Loucy (cell line): ENCODE results near the gene FAR2.
"Not testable (repeated sequence)": the region's sequence is repeated elsewhere in the genome, so short reads cannot be mapped to it uniquely, and the experiment has no call there.

Experiments
- H2AFZ ChIP-seq: fragments of 200-600 bp; sonication (generic); 2 replicates; pipeline ENCODE4 v1.6.0; 2016; ENCODE audit warnings: antibody characterized with exemption, mild to moderate bottlenecking, low read length, moderate library complexity
- H3F3A ChIP-seq: fragments of 200-600 bp; 2 replicates; pipeline ENCODE4 v1.6.0; 2016; ENCODE audit warnings: antibody characterized with exemption, low read depth, mild to moderate bottlenecking
- H3K27me3 ChIP-seq: fragments of 200-600 bp; sonication (generic); 2 replicates; pipeline ENCODE4 v1.6.1; 2014; ENCODE audit warnings: low read length, mild to moderate bottlenecking; ENCODE audit not compliant: insufficient read depth, poor library complexity, severe bottlenecking
- H3K36me3 ChIP-seq: fragments of 200-600 bp; sonication (generic); 2 replicates; pipeline ENCODE4 v1.6.1; 2016; ENCODE audit warnings: low read length; ENCODE audit not compliant: insufficient read depth
- H3K4me1 ChIP-seq: fragments of 200-600 bp; sonication (generic); 2 replicates; pipeline ENCODE4 v1.5.1; 2014; ENCODE audit warnings: low read length, mild to moderate bottlenecking; ENCODE audit not compliant: insufficient read depth, poor library complexity, severe bottlenecking
- H3K4me2 ChIP-seq: fragments of 200-600 bp; sonication (generic); 2 replicates; pipeline ENCODE4 v1.6.0; 2014; ENCODE audit warnings: antibody characterized with exemption, low read length, low read depth, mild to moderate bottlenecking; ENCODE audit not compliant: poor library complexity, severe bottlenecking
- H3K4me3 ChIP-seq: fragments of 200-600 bp; sonication (generic); 2 replicates; pipeline ENCODE4 v1.5.1; 2014; ENCODE audit warnings: low read length, mild to moderate bottlenecking, mixed read lengths; ENCODE audit not compliant: poor library complexity, severe bottlenecking
- H3K79me2 ChIP-seq: fragments of 200-600 bp; sonication (generic); 2 replicates; pipeline ENCODE4 v1.6.1; 2014; ENCODE audit warnings: low read length; ENCODE audit not compliant: insufficient read depth
- H3K9ac ChIP-seq: fragments of 200-600 bp; sonication (generic); 2 replicates; pipeline ENCODE4 v1.6.0; 2014; ENCODE audit warnings: mild to moderate bottlenecking, low read depth, low read length, moderate library complexity; ENCODE audit not compliant: poor library complexity, severe bottlenecking
- H3K9me2 ChIP-seq: fragments of 200-600 bp; sonication (generic); replicated peaks from 2 replicates; pipeline ENCODE4 v1.6.1; 2016; ENCODE audit warnings: low read depth, low read length, mixed read lengths
- H3K9me3 ChIP-seq: fragments of 200-600 bp; sonication (generic); 2 replicates; pipeline ENCODE4 v1.6.1; 2014; ENCODE audit warnings: mild to moderate bottlenecking, antibody characterized with exemption, low read length, low read depth; ENCODE audit not compliant: insufficient read depth
- H4K20me1 ChIP-seq: fragments of 200-600 bp; sonication (generic); 2 replicates; pipeline ENCODE4 v1.6.0; 2014; ENCODE audit warnings: antibody characterized with exemption, low read length, mild to moderate bottlenecking; ENCODE audit not compliant: insufficient read depth, poor library complexity, severe bottlenecking
- EZH2phosphoT487 ChIP-seq: fragments of 200-600 bp; IDR thresholded peaks from 2 replicates; pipeline ENCODE4 v1.6.1; 2018; ENCODE audit warnings: antibody characterized with exemption, mild to moderate bottlenecking, moderate library complexity, borderline replicate concordance
- TF ChIP-seq, protein P1 (sequence below): fragments of 200-600 bp; sonication (generic); conservative IDR thresholded peaks from 2 replicates; pipeline ENCODE4 v1.5.1; 2014; ENCODE audit warnings: mild to moderate bottlenecking, antibody characterized with exemption, low read length

FAR2 gene

DNA sequence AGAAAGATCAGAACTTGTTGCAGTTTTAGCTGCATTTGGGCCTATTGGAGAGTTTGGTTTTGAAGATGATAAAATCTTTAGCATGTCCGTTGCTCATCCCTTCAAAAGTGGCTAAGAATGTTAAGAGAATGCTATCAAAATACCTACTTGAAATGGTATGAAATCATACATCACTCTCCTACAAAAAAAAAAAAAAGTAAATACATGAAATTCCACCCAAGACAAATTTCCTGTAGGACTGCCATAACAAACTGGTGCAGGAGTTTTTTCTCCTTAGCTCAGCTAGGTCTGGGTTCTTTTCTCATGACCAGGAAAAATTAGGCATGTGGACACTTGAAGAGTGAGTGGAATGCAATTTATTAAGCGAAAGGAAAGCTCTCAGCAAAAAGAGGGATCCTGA, 15.9 kb upstream of the FAR2 start:
- no peak overlapping the region for H3K4me3 ChIP-seq
- no peaks in the 10 kb centered on the region for H3K27me3 ChIP-seq
- no peak overlapping the region for H2AFZ ChIP-seq
- H3K9me3 ChIP-seq: peaks cover 9% of the 10 kb centered on the region; the same call in 1 of the 2 replicates
- peaks cover 13% of the 10 kb centered on the region for H3K4me1 ChIP-seq
- H3F3A ChIP-seq: no peaks in the 10 kb centered on the region
- no peak overlapping the region for H3K9ac ChIP-seq
- no peaks in the 10 kb centered on the region for H3K9me2 ChIP-seq
- no peak for TF ChIP-seq EZH2phosphoT487
- TF ChIP-seq, protein P1, sequence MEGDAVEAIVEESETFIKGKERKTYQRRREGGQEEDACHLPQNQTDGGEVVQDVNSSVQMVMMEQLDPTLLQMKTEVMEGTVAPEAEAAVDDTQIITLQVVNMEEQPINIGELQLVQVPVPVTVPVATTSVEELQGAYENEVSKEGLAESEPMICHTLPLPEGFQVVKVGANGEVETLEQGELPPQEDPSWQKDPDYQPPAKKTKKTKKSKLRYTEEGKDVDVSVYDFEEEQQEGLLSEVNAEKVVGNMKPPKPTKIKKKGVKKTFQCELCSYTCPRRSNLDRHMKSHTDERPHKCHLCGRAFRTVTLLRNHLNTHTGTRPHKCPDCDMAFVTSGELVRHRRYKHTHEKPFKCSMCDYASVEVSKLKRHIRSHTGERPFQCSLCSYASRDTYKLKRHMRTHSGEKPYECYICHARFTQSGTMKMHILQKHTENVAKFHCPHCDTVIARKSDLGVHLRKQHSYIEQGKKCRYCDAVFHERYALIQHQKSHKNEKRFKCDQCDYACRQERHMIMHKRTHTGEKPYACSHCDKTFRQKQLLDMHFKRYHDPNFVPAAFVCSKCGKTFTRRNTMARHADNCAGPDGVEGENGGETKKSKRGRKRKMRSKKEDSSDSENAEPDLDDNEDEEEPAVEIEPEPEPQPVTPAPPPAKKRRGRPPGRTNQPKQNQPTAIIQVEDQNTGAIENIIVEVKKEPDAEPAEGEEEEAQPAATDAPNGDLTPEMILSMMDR: no peak
- H4K20me1 ChIP-seq: no peaks in the 10 kb centered on the region
- no peak overlapping the region for H3K4me2 ChIP-seq
- no peaks in the 10 kb centered on the region for H3K79me2 ChIP-seq
- H3K36me3 ChIP-seq: no peaks in the 10 kb centered on the region

DNA sequence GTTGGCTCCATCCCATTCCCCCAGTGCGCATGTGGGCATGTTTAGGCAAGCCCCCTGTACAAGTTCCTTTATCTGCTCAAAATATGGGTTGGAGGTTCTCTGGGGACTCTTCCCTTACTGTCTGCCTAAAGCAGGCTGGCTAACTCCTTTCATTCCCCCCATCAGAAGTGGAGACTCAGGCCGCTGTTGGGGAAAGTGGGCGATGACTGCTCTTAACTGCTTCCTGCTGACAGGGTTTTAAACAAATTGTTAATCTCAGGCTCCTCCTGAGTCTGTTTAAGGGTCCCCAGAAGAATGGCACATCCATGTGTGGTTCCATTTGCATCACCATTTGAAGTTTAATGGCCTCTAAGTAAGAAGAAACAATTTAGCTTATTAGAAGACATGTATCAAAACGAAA, 15.4 kb upstream of the FAR2 start:
- Histone ChIP-seq H3K79me2 (no peaks in the 10 kb centered on the region), H3K4me1 (peaks cover 13% of the 10 kb centered on the region), H3K9ac (no peak overlapping the region), H3K4me3 (no peak overlapping the region), H4K20me1 (no peaks in the 10 kb centered on the region), H3K27me3 (no peaks in the 10 kb centered on the region), H3F3A (no peaks in the 10 kb centered on the region), H3K4me2 (no peak overlapping the region), H3K9me2 (no peaks in the 10 kb centered on the region), H3K9me3 (peaks cover 9% of the 10 kb centered on the region; the same call in 1 of the 2 replicates), H2AFZ (no peak overlapping the region), H3K36me3 (no peaks in the 10 kb centered on the region)
- TF ChIP-seq, protein P1: no peak
- TF ChIP-seq EZH2phosphoT487: no peak

DNA sequence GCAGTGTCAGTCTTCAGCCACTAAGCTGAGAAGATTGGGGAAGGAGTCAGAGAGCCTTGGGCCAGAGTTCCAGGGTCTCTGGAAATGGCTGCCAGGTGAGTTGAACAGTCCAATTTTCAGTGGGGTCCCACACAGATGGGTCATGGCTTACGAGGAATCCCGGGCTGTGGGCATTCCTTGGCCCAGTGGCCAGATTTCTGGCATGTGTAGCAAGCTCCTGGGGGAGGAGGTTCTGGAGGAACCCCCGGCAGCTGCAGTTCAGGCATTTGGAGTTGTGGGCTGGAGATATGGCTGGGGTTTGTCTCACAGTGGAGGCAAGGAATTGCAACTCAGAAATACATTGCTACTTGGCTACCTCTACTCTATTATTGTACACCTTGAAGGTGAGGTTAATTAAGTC, 10.8 kb upstream of the FAR2 start:
- not testable (repeated sequence) for H2AFZ ChIP-seq, H3K9ac ChIP-seq, H3K4me1 ChIP-seq

DNA sequence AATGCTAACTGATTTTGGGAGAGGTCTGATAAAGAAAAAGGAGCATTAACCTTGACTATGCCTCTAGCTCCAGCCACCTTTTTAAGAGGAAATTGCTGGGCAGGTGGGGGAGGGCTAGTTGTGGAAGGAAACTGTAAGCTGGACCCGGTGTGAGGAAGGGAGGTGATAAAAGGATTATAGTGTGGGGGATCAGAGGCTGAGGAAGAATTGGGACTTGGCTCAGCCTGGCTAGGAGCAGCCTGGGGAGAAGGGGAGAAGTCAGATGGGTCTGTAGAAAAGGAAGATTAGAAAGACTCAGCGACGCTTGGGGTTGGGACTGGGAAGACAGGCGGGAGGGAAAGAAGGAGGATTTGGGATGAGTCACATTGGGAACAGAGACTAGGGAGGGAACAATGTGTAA, 10.2 kb upstream of the FAR2 start:
- H3K9ac ChIP-seq, H4K20me1 ChIP-seq, H3K36me3 ChIP-seq, H3F3A ChIP-seq, H3K79me2 ChIP-seq, H3K4me1 ChIP-seq, H2AFZ ChIP-seq, H3K9me3 ChIP-seq, H3K4me3 ChIP-seq, H3K9me2 ChIP-seq, H3K4me2 ChIP-seq, H3K27me3 ChIP-seq: not testable (repeated sequence)

More for the DNA sequence above, 10.8 kb upstream of the FAR2 start:
- not testable (repeated sequence) for H3K4me3 ChIP-seq, H3F3A ChIP-seq, H4K20me1 ChIP-seq, H3K36me3 ChIP-seq, H3K9me2 ChIP-seq, H3K79me2 ChIP-seq, H3K4me2 ChIP-seq, H3K27me3 ChIP-seq
- peaks cover 10% of the 10 kb centered on the region; the same call in 1 of the 2 replicates for H3K9me3 ChIP-seq
